HG03378 (cell line): Measurements from ENCODE around the gene CD177.
"Not testable (repeated sequence)": the region's sequence is repeated elsewhere in the genome, so short reads cannot be mapped to it uniquely, and the experiment has no call there.

Source experiments
- ATAC-seq: cut with Tn5 transposase; IDR thresholded peaks from one replicate; pipeline ENCODE4 v1.9.1; 2021; ENCODE audit warnings: mild to moderate bottlenecking, moderate library complexity; ENCODE audit not compliant: unreplicated experiment

CD177 gene

GRCh38 chr19:43332058-43332922, 21.2 kb upstream of the CD177 start:
- no peak for ATAC-seq

GRCh38 chr19:43336508-43336907, 17.0 kb upstream of the CD177 start:
- ATAC-seq = not testable (repeated sequence)

- no peak for ATAC-seq
Observed at GRCh38 chr19:43337737-43338136, 15.7 kb upstream of the CD177 start.

GRCh38 chr19:43338530-43338929, 15.0 kb upstream of the CD177 start:
- no peak for ATAC-seq

GRCh38 chr19:43339243-43339930, 14.1 kb upstream of the CD177 start:
- not testable (repeated sequence) for ATAC-seq

GRCh38 chr19:43340101-43340500, 13.4 kb upstream of the CD177 start:
- not testable (repeated sequence) for ATAC-seq

GRCh38 chr19:43341098-43341497, 12.4 kb upstream of the CD177 start:
- not testable (repeated sequence) for ATAC-seq

GRCh38 chr19:43342104-43342503, 11.4 kb upstream of the CD177 start:
- ATAC-seq = not testable (repeated sequence)

GRCh38 chr19:43344347-43344925, 9.1 kb upstream of the CD177 start:
- ATAC-seq = not testable (repeated sequence)

GRCh38 chr19:43349813-43350212, 3.7 kb upstream of the CD177 start:
- not testable (repeated sequence) for ATAC-seq

- no peak for ATAC-seq
Observed at GRCh38 chr19:43351998-43352746, 1.3 kb upstream of the CD177 start.

GRCh38 chr19:43354305-43354627, 780 bp downstream of the CD177 start:
- ATAC-seq = no peak

GRCh38 chr19:43356749-43357148, 3.3 kb downstream of the CD177 start:
- ATAC-seq = not testable (repeated sequence)

- ATAC-seq = no peak
Observed at GRCh38 chr19:43362179-43362578, 8.7 kb downstream of the CD177 start.

GRCh38 chr19:43362745-43363144, 9.3 kb downstream of the CD177 start:
- ATAC-seq = no peak

GRCh38 chr19:43365677-43366076, 12.2 kb downstream of the CD177 start:
- not testable (repeated sequence) for ATAC-seq

- no peak for ATAC-seq
Observed at GRCh38 chr19:43367822-43368221, 14.3 kb downstream of the CD177 start.

- ATAC-seq = not testable (repeated sequence)
Observed at GRCh38 chr19:43368897-43369296, 15.4 kb downstream of the CD177 start.

GRCh38 chr19:43371909-43372308, 18.4 kb downstream of the CD177 start:
- ATAC-seq = no peak

- ATAC-seq = no peak
Observed at GRCh38 chr19:43372462-43372861, 19.0 kb downstream of the CD177 start.

- not testable (repeated sequence) for ATAC-seq
Observed at GRCh38 chr19:43377624-43378023, 24.1 kb downstream of the CD177 start.
